Astrocyte (in vitro differentiated cells and primary cell): ENCODE data around the gene HIVEP2. TPM values are rescaled to one million over a fixed set of nuclear protein-coding genes. Genes with fewer than 3 reads are reported as not detected.

Source experiments
- DNase-seq: peaks from one replicate; pipeline ENCODE4 v3.0.0-alpha.2; 2010; ENCODE audit warnings: low read depth
- FAIRE-seq: peaks from 2 replicates; lab custom pipeline; 2011; peaks lifted over from hg19 to GRCh38; lab: Jason Lieb, UNC
- H2AFZ ChIP-seq: 2 replicates; pipeline ENCODE4 v1.6.0; 2012; ENCODE audit warnings: low read depth, low read length, inconsistent platforms
- H3K27ac ChIP-seq: 2 replicates; pipeline ENCODE4 v1.5.1; 2011; ENCODE audit warnings: low read depth, low read length, inconsistent platforms
- H3K27me3 ChIP-seq: 2 replicates; pipeline ENCODE4 v1.6.0; 2011; ENCODE audit warnings: low read length, inconsistent platforms; ENCODE audit not compliant: insufficient read depth
- H3K36me3 ChIP-seq: 2 replicates; pipeline ENCODE4 v1.5.1; 2011; ENCODE audit warnings: low read length, inconsistent platforms; ENCODE audit not compliant: insufficient read depth
- H3K4me1 ChIP-seq: 2 replicates; pipeline ENCODE4 v1.5.1; 2011; ENCODE audit warnings: low read length, inconsistent platforms; ENCODE audit not compliant: insufficient read depth
- H3K4me2 ChIP-seq: 2 replicates; pipeline ENCODE4 v1.6.0; 2012; ENCODE audit warnings: low read length, inconsistent platforms
- H3K4me3 ChIP-seq: 2 replicates; pipeline ENCODE4 v1.5.1; 2011; ENCODE audit warnings: low read depth, mild to moderate bottlenecking, low read length, inconsistent platforms; ENCODE audit not compliant: insufficient read depth
- H3K79me2 ChIP-seq: 2 replicates; pipeline ENCODE4 v1.6.0; 2012; ENCODE audit warnings: mild to moderate bottlenecking, low read length, inconsistent platforms; ENCODE audit not compliant: insufficient read depth
- H3K9ac ChIP-seq: 2 replicates; pipeline ENCODE4 v1.6.0; 2012; ENCODE audit warnings: mild to moderate bottlenecking, low read length, inconsistent platforms
- H3K9me3 ChIP-seq: 2 replicates; pipeline ENCODE4 v1.5.1; 2012; ENCODE audit warnings: low read depth, mild to moderate bottlenecking, low read length, inconsistent platforms; ENCODE audit not compliant: insufficient read depth
- H4K20me1 ChIP-seq: 2 replicates; pipeline ENCODE4 v1.6.0; 2012; ENCODE audit warnings: low read length, inconsistent platforms; ENCODE audit not compliant: insufficient read depth
- H3K27ac Mint-ChIP-seq: one replicate; pipeline ENCODE4 v1.8.0; 2021; ENCODE audit warnings: mild to moderate bottlenecking, mixed read lengths; ENCODE audit not compliant: unreplicated experiment
- H3K27me3 Mint-ChIP-seq: one replicate; pipeline ENCODE4 v1.8.0; 2021; ENCODE audit warnings: low read depth, mixed read lengths; ENCODE audit not compliant: unreplicated experiment
- H3K36me3 Mint-ChIP-seq: one replicate; pipeline ENCODE4 v1.8.0; 2021; ENCODE audit warnings: low read depth, mixed read lengths; ENCODE audit not compliant: unreplicated experiment
- H3K4me1 Mint-ChIP-seq: one replicate; pipeline ENCODE4 v1.8.0; 2021; ENCODE audit warnings: low read depth, mixed read lengths; ENCODE audit not compliant: unreplicated experiment
- H3K4me3 Mint-ChIP-seq: one replicate; pipeline ENCODE4 v1.8.0; 2021; ENCODE audit warnings: mild to moderate bottlenecking, moderate library complexity, mixed read lengths; ENCODE audit not compliant: unreplicated experiment
- H3K9me3 Mint-ChIP-seq: one replicate; pipeline ENCODE4 v1.8.0; 2021; ENCODE audit warnings: mild to moderate bottlenecking, mixed read lengths; ENCODE audit not compliant: unreplicated experiment
- CTCF ChIP-seq: IDR thresholded peaks from 2 replicates; pipeline ENCODE4 v1.5.1; 2011; ENCODE audit warnings: low read depth, mild to moderate bottlenecking, inconsistent platforms, low read length, moderate library complexity; ENCODE audit not compliant: insufficient read depth
- EZH2 ChIP-seq: IDR thresholded peaks from 2 replicates; pipeline ENCODE4 v1.6.1; 2012; ENCODE audit warnings: mild to moderate bottlenecking, low read length, inconsistent platforms; ENCODE audit not compliant: insufficient read depth
- total RNA-seq: library from RNA; stranded (reverse); gene quantifications from 2 replicates; pipeline ENCODE4 v1.2.1, GENCODE V29; 2021

Gene HIVEP2
- total RNA-seq, 1 donor from 2014 or later: 21.2 TPM

DNA sequence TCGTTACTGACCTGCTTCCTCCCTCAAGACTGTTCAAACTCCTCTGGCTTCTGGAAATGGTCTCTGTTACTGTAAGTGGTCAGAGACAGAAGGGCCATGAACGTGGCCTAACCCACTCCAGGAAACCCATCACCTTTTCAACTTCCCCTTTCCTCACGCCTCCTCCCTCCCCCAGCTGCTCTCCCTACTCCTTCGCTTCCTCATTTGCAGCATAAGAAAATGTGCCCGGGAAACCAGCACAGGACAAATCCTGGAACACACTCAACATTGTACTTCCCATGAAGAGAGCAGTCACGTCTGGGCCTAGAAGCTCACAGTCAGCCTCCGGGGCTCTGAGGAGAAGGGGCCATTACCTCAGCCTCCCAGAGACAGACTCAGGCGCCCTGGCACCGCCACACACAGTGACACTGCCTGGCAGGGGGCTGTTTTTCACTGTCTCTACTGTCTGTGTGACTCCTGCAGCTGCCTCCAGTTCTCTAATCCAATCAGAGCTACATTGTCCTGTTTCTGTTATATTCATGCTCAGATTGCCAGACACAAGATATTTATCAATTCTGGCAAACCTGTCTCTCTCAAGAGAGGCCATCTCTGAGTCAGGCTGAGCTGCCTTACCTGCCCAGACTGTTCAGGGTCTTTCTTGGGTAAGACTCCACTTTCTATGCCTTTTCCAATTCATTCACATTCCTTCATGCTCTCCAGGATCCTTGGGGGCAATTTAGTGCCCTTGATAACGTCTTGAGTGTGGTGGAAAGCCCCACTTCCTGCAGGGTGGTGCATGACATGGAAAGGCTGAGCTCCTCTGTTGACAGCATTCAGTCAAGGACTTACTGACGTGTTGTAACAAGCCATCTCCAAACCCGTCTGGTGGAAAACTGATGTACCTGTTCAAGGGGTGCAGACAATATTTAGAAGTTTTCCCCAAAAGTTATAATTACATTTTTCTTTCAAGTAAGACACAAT is 242.2 kb downstream of the HIVEP2 start:
- Histone ChIP-seq H3K79me2 (no peaks in the 10 kb centered on the region), H2AFZ (peak overlapping the region; percentile 32), H3K9ac (no peak overlapping the region), H3K4me1 (no peaks in the 10 kb centered on the region), H3K4me2 (no peak overlapping the region), H3K27me3 (no peaks in the 10 kb centered on the region), H3K9me3 (no peaks in the 10 kb centered on the region), H3K27ac (no peak overlapping the region), H3K4me3 (no peak overlapping the region), H3K36me3 (no peaks in the 10 kb centered on the region), H4K20me1 (no peaks in the 10 kb centered on the region)
- Mint-ChIP-seq H3K36me3 (no peaks in the 10 kb centered on the region), H3K27ac (peak overlapping the region; percentile 63), H3K4me1 (peaks cover 3% of the 10 kb centered on the region), H3K9me3 (no peaks in the 10 kb centered on the region), H3K4me3 (no peak overlapping the region), H3K27me3 (peaks cover 4% of the 10 kb centered on the region)
- DNase-seq (no peak), FAIRE-seq (no peak)
- no peak for TF ChIP-seq EZH2
- no peak for TF ChIP-seq CTCF

Other genes with a start within 250 kb of the HIVEP2 start
- gene AIG1, start 115.7 kb upstream of the HIVEP2 start, total RNA-seq: 34.1 and 35.2 TPM in 2 replicates